Dedifferentiated amniotic fluid mesenchymal stem cell (primary cell): Measurements from ENCODE around the gene WFDC9.
"Not testable (repeated sequence)": the region's sequence is repeated elsewhere in the genome, so short reads cannot be mapped to it uniquely, and the experiment has no call there.

ENCODE experiments used
- DNase-seq: peaks from one replicate; pipeline ENCODE4 v3.0.0-alpha.2; 2016; ENCODE audit errors: extremely low spot score

Gene WFDC9

DNA sequence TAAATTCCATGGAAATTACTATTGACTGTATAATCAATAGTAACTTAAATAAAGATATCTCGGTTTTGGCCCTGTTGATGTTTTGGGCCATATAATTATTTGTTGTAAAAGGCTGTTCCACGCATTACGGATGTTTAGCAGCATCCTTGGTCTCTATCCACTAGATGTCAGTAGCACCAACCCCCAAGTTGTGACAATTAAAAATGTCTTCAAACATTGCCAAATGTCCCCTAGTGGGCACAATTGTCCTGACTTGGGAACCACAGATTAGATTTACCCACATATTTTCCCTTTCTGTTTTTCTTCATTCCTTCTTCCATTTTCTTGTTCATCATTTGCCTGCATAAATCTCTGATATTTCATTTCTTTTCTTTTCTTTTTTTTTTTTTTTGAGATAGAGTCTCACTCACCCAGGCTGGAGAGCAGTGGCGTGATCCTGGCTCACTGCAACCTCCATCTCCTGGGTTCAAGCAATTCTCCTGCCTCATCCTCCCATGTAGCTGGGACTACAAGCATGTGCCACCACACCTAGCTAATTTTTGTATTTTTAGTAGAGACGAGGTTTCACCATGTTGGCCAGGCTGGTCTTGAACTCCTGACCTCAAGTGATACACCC lies 38.4 kb downstream of the WFDC9 start:
- no peak for DNase-seq

DNA sequence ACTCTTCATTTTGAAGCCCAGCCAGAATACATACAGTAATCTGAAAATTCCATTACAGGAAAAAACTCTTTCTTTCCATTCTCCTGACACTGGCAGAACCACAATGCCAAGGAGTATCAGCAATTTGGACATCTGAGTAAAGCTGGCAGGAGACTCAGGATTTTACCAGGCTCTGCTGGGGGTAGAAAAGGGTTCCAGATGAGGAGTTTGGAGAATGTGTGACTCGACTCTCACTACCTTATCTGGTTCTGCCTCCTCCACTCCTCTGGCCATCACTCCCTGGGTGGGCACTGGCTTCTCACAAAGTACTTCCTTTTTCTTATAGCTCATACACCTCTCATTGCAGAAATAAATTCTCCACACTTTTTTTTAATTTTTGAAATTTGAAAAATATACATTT lies 41.4 kb downstream of the WFDC9 start:
- DNase-seq: no peak

DNA sequence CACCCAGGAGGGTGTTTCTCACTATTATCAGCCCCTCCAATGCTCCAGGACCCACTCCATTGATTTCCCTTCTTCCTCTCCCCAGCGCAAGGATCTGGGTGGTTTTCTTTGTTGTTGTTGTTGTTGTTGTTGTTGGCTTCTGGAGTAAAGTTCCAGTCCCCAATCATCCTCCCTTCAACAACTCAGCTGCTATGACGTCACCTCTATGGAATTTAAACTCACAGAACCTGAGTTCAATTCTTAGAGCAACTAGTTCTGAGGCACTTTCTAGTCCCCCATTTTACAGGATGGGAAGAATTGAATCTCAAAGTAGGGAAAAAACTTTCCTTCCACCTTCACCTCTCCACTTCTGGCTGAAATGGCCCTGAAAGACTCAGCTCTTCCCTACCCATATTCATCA lies 42.3 kb downstream of the WFDC9 start:
- DNase-seq: no peak

DNA sequence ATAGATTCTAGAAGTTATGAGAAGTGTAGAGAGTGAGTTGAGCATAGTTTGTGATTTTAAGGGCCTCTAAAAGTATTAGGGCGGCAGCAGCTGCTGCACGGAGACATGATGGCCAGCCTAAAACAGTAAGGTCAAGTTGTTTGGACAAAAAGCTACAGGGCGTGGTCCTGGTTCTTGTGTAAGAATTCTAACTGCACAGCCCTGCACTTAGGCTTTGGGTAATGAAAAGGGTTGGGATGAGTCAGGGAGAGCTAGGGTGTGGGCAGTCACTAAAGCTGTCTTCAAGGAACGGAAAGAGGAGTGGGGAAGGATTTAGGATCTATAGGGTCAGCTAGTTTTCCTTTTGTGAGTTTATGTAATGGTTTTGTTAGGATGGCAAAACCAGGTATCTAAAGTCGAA lies 45.1 kb downstream of the WFDC9 start:
- DNase-seq: not testable (repeated sequence)

DNA sequence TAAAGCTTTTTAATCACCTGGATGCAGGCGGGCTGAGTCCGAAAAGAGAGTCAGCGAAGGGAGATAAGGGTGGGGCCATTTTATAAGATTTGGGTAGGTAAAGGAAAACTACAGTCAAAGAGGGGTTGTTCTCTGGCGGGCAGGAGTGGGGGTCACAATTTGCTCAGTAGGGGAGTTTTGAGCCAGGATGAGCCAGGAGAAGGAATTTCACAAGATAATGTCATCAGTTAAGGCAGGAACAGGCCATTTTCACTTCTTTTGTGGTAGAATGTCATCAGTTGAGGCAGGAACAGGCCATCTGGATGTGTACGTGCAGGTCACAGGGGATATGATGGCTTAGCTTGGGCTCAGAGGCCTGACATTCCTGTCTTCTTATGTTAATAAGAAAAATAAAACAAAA lies 46.8 kb downstream of the WFDC9 start:
- DNase-seq: not testable (repeated sequence)

DNA sequence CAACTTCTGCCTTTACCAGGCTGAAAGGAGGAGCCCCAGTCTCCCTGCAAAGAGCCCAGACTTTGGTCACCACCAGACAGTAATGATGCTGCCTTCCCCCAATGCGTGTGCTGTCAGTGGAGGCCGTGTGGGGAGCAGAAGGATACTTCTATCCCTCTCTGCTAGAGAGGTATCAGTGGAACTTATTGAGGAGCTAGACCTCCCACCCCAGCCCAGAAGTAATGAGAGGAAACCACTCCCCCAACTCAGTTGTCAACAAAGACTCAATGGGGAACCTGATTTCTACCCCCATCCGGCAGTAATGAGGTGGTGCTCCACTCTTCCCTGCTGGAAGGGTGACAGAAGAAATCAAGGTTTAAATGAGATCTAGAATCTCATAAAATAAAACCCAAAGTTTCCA lies 47.6 kb downstream of the WFDC9 start:
- no peak for DNase-seq

DNA sequence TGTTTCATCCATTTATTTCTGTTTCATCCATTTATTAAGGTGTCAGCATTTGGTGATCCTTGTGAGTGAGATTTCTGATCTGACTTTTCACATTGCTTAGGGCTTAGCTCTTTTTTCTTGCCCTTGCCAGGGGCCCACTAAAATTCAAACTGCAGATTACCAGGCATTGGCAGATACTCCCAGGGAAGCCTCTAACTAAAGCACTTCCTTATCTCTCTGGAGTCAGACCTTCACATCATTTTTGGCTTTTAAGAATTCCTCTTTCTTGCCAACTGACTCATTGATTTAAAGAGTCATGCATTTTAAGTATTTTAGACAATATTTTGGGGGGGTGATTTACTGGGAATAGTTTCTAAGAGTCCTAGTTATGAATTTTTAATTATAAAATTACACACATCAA lies 49.4 kb downstream of the WFDC9 start:
- DNase-seq: no peak

DNA sequence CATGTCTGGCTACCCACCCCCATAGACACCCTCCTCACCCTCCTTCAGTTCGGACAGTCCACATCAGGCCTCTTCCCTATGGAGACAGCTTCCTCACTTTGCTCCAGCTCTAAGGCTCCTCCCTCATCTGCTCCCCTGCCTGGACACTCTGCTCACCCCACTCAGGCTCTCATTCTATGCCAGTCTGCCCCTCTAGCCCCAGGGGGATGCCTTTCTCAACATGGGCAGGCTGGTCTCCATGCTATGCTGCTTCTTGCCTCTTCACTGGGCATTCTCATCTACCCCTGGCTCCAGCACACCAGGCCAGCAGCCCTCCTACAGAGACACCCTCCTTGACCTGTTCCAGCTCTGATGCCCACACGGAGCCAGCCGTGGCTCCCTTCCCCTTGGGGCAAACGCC lies 51.9 kb downstream of the WFDC9 start, which contains the start of gene WFDC8:
Gene WFDC8, minus strand, starts transcription at position 101 of the 400 bp plus-strand sequence. Its CDS starts 37 bp downstream, at position 64.
- no peak for DNase-seq

DNA sequence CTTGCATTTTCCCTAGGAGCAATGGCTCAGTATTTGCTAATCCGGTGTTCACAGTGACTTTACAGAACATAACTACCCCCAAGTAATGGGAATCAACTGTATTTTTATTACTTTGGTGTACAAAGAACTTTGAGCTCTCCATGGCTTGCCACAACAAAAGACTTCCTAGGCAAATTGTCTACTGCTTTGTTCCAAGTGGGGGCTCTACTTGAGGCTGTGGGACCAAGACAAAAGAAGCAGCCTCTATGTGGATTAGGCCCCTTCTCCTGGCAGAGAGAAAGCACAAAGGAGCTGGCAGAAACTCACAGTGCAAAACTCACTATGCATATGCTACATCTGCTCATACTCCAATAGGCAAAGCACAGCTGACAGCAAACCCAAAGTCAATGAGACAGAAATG lies 52.9 kb downstream of the WFDC9 start:
- no peak for DNase-seq

DNA sequence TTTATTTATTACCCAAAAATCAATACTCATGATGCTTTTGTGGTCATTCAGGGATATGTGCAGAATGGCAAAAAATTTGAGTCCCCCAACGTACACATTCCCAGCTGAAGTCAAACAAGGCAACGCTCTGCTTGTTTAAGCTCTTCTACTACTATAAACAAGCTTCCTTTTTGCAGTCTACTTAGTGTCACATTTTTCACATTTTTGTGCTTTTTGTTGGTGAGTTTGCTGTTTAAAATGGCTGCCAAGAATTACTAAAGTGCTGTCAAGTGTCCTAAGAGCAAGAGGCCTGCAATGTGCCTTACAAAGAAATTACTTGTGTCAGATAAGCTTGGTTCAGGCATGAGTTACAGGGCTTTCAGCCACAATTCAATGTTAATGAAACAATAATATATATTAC lies 54.1 kb downstream of the WFDC9 start:
- DNase-seq: no peak

DNA sequence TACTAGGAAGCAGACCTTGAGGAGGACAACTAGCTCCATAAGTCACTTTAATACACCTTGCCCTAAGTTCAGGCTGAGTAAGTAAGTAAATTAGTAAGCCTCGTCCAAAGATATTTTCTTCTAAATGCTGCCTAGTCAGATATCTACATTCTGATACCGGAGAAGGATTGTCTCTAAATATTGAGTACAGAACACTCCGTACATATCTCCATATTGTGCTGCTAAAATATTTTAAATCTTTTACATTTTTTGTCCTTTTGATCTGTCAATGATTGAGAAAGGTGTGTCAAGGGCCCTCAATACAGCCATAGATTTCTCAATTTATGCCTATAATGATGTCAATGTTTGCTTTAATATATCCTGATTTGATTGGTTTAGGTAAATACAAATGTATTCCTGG lies 55.2 kb downstream of the WFDC9 start:
- DNase-seq: no peak

DNA sequence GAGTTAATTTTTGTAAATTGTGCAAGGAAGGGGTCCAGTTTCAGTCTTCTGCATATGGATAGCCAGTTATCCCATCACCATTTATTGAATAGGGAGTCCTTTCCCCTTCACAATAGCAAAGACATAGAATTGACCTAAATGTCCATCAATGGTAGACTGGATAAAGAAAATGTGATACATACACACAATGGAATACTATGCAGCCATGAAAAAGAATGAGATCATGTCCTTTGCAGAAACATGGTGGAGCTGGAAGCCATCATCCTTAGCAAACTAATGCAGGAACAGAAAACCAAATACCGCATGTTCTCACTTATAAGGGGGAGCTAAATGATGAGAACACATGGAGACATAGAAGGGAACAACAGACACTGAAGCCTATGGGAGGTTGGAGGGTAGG lies 61.4 kb downstream of the WFDC9 start:
- not testable (repeated sequence) for DNase-seq

DNA sequence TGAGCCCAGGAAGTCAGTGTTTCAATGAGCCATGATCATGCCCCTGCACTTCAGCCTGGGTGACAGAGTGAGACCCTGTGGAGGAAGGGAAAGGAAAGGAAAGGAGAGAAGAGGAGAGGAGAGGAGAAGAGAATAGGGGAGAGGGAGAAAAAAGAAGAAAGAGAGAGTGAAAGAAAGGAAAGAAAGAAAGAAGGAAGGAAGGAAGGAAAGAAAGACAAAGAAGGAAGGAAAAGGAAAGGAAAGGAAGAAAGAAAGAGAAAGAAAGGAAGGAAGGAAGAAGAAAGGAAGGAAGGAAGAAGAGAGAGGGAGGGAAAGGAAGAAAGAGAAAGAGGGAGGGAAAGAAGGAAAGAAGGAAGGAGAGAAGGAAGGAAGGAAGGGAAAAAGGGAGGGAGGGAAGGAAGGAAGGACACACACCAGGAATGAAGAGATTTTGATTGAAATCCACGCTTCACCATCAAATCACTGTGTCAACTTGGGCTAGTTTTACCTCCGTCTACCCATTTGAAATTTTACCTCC lies 66.3 kb downstream of the WFDC9 start:
- DNase-seq: no peak
